HG03342 (cell line): ENCODE measurements around the gene AEN.

Experiments used
- ATAC-seq: cut with Tn5 transposase; IDR thresholded peaks from one replicate; pipeline ENCODE4 v1.9.1; 2021; ENCODE audit warnings: mild to moderate bottlenecking, moderate library complexity; ENCODE audit not compliant: unreplicated experiment

The AEN gene

GRCh38 chr15:88649286-88649733 lies 28.2 kb downstream of the AEN start:
- ATAC-seq: peak; percentile 52

DNA sequence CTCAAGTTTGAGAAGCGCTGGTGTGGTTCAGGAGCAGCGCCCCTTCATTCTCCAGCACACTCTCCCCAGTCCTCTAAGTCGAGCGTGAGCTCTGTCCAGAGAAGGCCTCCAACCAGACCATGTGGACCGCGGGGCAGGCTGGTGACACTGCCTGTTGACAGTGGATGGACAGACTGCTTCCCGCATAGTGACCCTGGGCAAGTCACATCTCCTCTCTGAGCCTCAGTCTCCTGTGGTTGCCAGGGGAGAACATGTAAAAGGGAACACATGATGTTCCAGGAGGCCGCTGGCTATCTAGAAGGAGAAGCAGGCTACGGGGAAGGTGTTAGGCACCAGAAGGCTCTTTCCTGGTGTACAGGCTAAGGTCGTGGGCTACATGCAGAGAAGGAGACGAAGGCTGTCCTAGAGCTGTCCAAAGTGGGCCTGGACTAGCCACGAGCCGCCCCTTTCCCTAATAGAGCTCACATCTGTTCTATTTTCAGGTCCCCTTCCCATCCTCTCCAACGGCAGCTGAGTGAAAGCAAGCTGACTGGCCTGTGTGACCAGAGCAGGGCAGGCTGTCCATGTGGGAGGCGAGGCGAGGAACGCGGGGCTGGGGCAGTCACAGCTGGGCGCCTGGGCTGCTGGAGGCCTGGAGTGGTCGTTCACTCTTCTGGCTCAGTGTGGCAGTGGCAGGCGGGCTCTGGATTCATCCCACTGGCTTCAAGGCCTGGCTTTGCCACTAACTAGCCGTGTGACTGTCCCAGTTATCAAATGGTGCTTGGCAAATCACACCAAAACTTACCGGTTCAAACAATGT lies 28.8 kb downstream of the AEN start:
- no peak for ATAC-seq

DNA sequence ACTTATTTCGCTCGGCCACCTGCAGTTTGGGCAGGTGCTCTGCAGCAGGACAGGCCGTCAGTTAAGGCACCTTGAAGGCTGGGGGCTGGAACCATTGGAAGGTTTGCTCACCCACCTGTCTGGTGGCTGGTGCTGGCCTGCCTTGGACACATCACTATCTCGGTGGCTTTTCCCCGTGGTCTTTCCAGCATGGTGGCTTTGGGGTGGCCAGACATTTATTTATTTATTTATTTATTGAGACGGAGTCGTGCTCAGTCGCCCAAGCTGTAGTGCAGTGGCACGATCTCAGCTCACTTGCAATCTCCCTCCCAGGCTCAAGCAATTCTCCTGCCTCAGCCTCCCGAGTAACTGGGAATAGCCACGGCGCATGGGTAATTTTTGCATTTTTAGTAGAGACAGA lies 29.4 kb downstream of the AEN start:
- no peak for ATAC-seq

DNA sequence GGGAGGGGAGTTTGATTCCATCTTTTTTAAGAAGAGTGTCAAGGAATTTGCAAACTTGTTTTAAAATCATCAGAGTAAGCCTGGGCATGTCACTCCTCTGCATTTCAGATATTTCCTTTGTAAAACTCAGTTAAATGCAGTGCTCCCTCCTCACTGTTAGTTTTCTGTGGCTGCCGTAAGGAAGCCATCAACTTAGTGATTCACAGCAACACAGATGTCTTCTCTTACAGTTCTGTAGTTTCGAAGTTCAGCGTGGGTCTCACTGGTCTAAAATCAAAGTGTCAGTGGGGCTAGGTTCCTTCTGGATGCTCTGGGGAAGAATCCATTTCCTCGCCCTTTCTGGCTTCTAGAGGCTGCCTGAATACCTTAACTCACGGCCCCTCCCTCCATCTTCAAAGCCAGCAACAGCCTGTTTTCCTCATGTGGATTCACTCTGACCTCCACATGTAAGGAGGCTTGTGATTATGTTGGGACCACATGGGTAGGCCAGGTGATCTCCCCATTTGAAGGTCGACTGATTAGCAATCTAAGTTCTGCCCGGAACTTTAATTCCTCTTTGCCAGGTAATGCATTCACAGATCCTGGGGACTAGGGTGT lies 30.1 kb downstream of the AEN start:
- ATAC-seq: no peak

DNA sequence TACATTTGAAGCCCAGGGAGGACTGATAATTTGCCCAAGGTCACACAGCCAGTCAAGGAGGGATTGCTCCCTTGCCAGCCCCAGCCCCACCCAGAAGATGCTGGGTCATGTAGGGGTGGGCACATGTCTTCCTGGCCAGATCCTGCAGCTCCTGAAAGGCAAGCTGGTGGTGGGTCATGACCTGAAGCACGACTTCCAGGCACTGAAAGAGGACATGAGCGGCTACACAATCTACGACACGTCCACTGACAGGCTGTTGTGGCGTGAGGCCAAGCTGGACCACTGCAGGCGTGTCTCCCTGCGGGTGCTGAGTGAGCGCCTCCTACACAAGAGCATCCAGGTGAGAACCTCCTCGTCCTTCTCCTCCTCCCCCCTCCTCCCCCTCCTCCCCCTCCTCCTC lies 30.8 kb downstream of the AEN start:
- no peak for ATAC-seq

DNA sequence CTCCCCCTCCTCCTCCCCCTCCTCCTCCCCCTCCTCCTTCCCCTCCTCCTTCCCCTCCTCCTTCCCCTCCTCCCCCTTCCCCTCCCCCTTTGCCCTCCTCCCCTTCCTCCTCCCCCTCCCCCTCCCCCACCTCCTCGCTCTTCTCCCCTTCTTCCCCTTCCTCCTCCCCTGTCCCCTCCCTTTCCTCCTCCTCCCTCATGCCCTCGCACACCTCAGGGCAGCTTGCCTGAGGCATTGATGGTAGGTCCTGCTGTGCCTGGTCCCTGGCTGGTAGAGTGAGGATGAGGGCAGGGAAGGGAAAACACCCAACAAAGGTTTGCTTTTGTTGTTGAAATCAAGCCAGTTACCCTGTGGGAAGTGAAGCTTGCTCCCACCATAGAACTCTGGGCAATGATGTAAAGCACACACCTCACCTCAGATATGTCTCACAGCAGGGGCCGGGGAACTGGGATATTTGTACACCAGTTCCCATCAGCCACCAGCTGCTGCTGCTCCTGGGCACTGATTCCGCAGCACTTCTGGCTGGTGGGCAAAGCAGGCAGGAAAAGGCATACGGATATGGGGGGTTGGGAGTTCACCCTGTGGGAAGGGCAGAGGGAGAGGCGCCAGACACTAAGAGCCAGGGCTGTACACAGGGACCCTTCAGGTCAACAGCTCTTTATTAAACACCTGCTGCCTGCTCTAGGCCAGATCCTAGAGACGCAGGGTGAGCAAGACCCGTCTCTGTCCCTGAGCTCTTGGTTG lies 31.5 kb downstream of the AEN start:
- ATAC-seq: no peak

DNA sequence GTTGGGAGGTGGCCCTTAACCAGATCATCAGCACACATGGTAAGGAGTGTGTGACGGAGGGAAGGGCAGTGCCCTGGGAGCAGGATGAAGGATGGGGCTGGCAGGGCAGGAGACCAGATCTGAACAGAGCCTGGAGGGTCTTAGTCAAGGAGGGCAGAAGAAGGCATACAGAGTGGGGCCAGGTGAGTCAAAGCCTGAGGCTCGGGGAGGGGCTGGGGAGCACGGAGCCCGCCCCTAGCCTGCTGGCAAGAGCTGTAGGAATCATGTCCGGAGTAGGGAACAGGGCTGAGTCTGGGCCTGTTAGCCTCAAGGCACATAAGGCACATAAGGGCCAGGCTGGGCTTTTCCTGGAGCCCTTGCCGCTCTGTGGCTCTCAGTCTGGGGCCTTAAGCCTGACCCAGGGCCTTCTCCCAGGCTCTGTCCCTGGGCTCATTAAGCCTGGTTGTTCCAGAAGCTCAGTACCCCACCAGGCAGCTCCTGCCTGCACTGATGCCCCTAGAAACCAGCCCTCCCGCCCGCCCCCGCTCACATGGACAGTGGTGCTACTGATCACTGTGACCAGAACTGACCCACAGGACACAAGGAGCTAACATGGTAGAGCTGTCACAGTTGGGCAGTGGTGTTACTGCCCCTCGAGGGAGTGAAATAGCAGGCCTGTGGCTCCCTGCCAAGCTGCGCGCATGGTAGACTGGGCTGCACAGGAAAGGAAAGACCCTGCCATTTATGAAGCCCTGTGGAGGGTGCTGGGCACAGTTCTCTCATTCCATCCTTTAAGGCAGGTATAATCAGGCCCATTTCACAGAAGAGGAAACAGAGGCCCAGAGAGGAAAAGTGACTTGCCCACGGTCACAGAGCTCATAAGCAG lies 32.3 kb downstream of the AEN start:
- no peak for ATAC-seq

DNA sequence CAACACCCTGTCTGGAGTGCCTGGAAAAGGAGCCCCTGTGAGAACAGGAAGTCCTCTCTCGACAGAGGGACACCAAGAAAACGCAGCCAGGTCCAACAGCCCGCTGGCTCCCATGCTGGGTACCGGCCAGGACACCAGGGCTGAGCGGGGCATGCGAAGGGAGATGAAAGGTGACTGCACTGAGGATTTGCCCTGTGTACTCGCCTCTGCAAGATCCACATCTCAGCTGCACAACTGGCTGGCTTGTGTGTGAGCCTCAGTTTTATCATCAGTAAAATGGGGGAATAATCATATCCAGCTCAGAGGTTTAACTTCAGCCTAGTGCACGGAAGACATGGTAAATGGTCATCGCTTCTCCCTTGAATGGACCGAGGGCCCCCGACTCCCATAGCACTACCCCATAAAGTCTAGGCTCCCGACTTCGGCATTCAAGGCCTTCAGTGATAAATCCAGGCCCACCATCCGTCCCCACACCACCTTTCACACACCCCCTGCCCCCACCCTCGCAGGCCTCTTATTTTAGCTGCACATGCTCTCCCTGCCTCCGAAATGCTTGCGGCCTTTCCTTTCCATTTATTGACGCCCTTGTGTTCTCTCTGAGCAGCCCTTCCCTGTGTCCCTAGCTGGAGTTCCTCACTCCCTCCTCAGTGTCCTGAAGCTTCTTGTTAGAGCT lies 33.4 kb downstream of the AEN start:
- no peak for ATAC-seq

DNA sequence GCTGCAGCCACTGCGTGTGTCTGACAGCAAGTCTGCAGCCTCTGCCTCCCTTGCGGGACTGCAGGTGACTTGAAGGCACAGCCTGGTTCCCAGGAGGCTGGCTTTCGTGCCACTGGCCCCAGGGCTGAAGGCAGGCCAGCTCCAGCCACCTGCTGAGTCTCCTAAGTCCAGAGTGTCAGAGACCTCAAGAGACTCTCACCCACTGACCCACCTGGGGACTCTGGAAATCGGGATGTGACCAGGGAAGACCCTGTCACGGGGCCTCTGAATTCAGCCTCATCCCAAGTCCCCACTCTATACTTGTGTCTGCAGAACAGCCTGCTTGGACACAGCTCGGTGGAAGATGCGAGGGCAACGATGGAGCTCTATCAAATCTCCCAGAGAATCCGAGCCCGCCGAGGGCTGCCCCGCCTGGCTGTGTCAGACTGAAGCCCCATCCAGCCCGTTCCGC lies 34.0 kb downstream of the AEN start:
- no peak for ATAC-seq

DNA sequence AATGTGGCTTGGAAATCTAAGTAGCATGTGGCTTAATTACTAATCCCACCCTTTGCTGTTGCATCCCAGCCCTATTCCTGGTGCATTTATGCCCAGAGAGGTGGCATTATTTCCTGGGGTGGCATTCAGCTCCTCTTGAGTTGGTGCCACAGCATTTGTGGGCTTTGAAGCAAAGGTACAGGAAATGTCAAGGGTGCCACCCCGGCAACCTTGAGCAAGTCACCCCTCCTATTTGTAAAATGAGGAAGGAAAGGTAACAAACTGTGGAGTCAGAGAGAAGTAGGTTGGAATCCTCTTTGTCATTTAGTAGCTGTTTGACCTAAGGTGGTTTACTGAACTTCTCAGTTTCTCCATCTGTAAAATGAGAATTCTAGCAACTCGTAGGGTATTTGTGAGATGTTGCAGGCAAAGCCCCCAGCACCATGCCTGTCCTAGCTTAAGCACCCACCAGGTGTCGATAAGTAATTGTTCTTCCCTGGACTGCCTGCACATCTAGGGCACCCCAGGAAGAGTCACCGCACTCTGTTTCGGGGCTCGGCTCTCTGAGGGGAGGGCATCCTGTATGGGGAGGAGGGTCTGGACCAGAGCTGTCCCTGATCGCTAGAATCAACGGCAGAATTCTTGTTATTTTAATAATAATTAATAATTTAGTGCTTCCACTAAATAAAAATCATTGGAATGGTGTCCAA lies 34.8 kb downstream of the AEN start:
- ATAC-seq: no peak

- peak; percentile 90 for ATAC-seq
Measured at GRCh38 chr15:88656760-88657221, 35.7 kb downstream of the AEN start.

GRCh38 chr15:88657326-88658069 lies 36.4 kb downstream of the AEN start:
- ATAC-seq: no peak

- ATAC-seq: no peak
Measured at GRCh38 chr15:88658070-88658965, 37.2 kb downstream of the AEN start.

GRCh38 chr15:88658972-88659931 lies 38.1 kb downstream of the AEN start:
- ATAC-seq: no peak

DNA sequence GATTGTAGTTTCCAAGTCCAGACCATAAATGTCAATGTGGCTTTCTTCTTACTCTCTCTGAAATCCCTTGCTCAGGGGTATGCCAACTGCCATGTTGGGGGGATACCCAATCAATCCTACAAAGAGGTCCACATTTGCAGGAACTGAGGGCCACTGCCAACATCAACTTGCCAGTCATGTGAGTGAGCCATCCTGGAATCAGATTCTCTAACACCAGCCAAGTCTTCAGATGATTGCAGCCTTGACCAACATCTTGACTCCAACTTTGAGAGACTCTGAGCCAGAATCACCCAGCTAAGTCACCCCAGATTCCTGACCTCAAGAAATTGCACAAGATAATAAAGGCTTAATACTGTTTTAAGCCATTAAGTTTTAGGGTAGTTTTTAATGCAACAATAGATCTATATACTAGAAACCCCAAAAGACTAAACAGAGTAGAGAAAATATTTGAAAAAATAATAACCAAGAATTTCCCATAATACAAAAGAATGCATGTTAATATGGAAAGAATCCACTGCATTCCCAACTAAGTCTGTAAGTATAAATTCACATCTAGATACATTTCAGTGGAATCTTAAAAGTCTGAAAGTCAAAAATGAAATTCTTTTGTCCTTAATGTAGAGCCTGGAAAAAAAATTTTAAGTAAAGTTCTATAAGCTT lies 40.0 kb downstream of the AEN start:
- ATAC-seq: no peak
